Activated CD8-positive, alpha-beta T cell treated with anti-CD3 and anti-CD28 coated beads for 36 hours (primary cell): ENCODE results near the gene PRSS23. TPM values are rescaled to one million over a fixed set of nuclear protein-coding genes. Genes with fewer than 3 reads are reported as not detected.
"Not testable (repeated sequence)": the region's sequence is repeated elsewhere in the genome, so short reads cannot be mapped to it uniquely, and the experiment has no call there.

ENCODE experiments used
- ATAC-seq: fragments of 200-7000 bp; cut with Tn5 transposase; one replicate; pipeline ENCODE4 v1.10.0; 2021; ENCODE audit warnings: mild to moderate bottlenecking, moderate library complexity
- CTCF ChIA-PET: fragments of 350-600 bp; sonication (Branson Sonifier 250); formaldehyde crosslinking; loops from one replicate; lab custom pipeline; 2021; ENCODE audit warnings: antibody characterized with exemption; lab: Charles Lee
- POLR2A ChIA-PET: fragments of 350-600 bp; sonication (Branson Sonifier 250); formaldehyde crosslinking; loops from one replicate; lab custom pipeline; 2021; ENCODE audit warnings: antibody characterized with exemption; lab: Charles Lee
- DNase-seq: peaks from one replicate; pipeline ENCODE4 v3.0.0-alpha.2; 2020
- H3K27ac Mint-ChIP-seq: one replicate; pipeline ENCODE4 v1.8.0; 2021; ENCODE audit warnings: mild to moderate bottlenecking, mixed read lengths
- H3K27me3 Mint-ChIP-seq: one replicate; pipeline ENCODE4 v1.8.0; 2021; ENCODE audit warnings: mixed read lengths
- H3K36me3 Mint-ChIP-seq: one replicate; pipeline ENCODE4 v1.8.0; 2021; ENCODE audit warnings: low read depth, mixed read lengths
- H3K4me1 Mint-ChIP-seq: one replicate; pipeline ENCODE4 v1.8.0; 2021; ENCODE audit warnings: low read depth, mixed read lengths
- H3K4me3 Mint-ChIP-seq: one replicate; pipeline ENCODE4 v1.8.0; 2021; ENCODE audit warnings: mild to moderate bottlenecking, moderate library complexity, mixed read lengths
- H3K9me3 Mint-ChIP-seq: one replicate; pipeline ENCODE4 v1.8.0; 2021; ENCODE audit warnings: mixed read lengths
- CTCF ChIP-seq: fragments of 200-600 bp; IDR thresholded peaks from one replicate; pipeline ENCODE4 v1.8.0; 2022; ENCODE audit warnings: antibody characterized with exemption, mild to moderate bottlenecking
- intact Hi-C: fragments of 100-400 bp; cut with micrococcal nuclease; formaldehyde crosslinking; loops from one replicate; pipeline ENCODE4 v1.10.0; 2022
- total RNA-seq, 2 experiments: library from RNA; stranded (reverse); gene quantifications; one replicate each; pipeline ENCODE4 v1.2.3, GENCODE V29; 2021

The PRSS23 gene
- total RNA-seq, 2 experiments from 2014 or later: 1.4 to 2.3 TPM

- ATAC-seq (no peak), DNase-seq (no peak)
- Mint-ChIP-seq H3K27me3 (peaks cover 24% of the 10 kb centered on the region), H3K27ac (no peak overlapping the region), H3K4me1 (no peaks in the 10 kb centered on the region), H3K9me3 (no peaks in the 10 kb centered on the region), H3K36me3 (no peaks in the 10 kb centered on the region), H3K4me3 (no peak overlapping the region)
- intact Hi-C loops: loop anchor here (5.0 kb wide), 1 partner anchor 143 kb away; the partner anchor contains the start of gene ME3
- POLR2A ChIA-PET: no interaction called here
- CTCF ChIA-PET: interaction anchor here (1.3 to 3.4 kb wide), 2 partner anchors 207 to 359 kb away, joined by 4 to 17 read pairs; no protein-coding TSS in a partner anchor
- no peak for TF ChIP-seq CTCF
Measured at GRCh38 chr11:86815726-86816125, 15.4 kb downstream of the PRSS23 start.

- no peak overlapping the region for H3K27ac Mint-ChIP-seq
Measured at GRCh38 chr11:86816251-86816726, 15.9 kb downstream of the PRSS23 start.

GRCh38 chr11:86818462-86819192 lies 18.3 kb downstream of the PRSS23 start:
- H3K27me3 Mint-ChIP-seq: peaks cover 24% of the 10 kb centered on the region
- no peaks in the 10 kb centered on the region for H3K36me3 Mint-ChIP-seq
- no peak for DNase-seq
- POLR2A ChIA-PET: no interaction called here
- CTCF ChIA-PET: interaction anchor here (1.0 kb wide), 2 partner anchors 362 to 363 kb away, joined by 3 to 4 read pairs; no protein-coding TSS in a partner anchor
- no peak overlapping the region for H3K27ac Mint-ChIP-seq
- H3K4me1 Mint-ChIP-seq: no peaks in the 10 kb centered on the region
- H3K9me3 Mint-ChIP-seq: no peaks in the 10 kb centered on the region
- intact Hi-C loops: loop anchor here (2.0 to 5.0 kb wide), 2 partner anchors 146 to 364 kb away; partner anchors contain the start of gene ME3
- peak; percentile 51 for ATAC-seq
- peak; percentile 91 for TF ChIP-seq CTCF
- H3K4me3 Mint-ChIP-seq: no peak overlapping the region

More at GRCh38 chr11:86816251-86816726, 15.9 kb downstream of the PRSS23 start:
- DNase-seq (no peak), ATAC-seq (no peak)
- H3K4me1 Mint-ChIP-seq: no peaks in the 10 kb centered on the region
- no peak overlapping the region for H3K4me3 Mint-ChIP-seq
- POLR2A ChIA-PET: no interaction called here
- no peak for TF ChIP-seq CTCF
- CTCF ChIA-PET: interaction anchor here (1.3 to 3.4 kb wide), 3 partner anchors 138 to 359 kb away, joined by 3 to 17 read pairs (median 4); no protein-coding TSS in a partner anchor
- intact Hi-C loops: loop anchor here (5.0 kb wide), 1 partner anchor 144 kb away; the partner anchor contains the start of gene ME3
- H3K36me3 Mint-ChIP-seq: no peaks in the 10 kb centered on the region
- H3K27me3 Mint-ChIP-seq: peaks cover 24% of the 10 kb centered on the region
- no peaks in the 10 kb centered on the region for H3K9me3 Mint-ChIP-seq

GRCh38 chr11:86824139-86824538 lies 23.8 kb downstream of the PRSS23 start:
- ATAC-seq, H3K27me3 Mint-ChIP-seq, DNase-seq, H3K36me3 Mint-ChIP-seq, H3K4me1 Mint-ChIP-seq, POLR2A ChIA-PET, H3K9me3 Mint-ChIP-seq, intact Hi-C loops, H3K27ac Mint-ChIP-seq, CTCF ChIA-PET, H3K4me3 Mint-ChIP-seq: not testable (repeated sequence)

- H3K9me3 Mint-ChIP-seq, H3K4me3 Mint-ChIP-seq, H3K27ac Mint-ChIP-seq, POLR2A ChIA-PET, CTCF ChIA-PET, H3K36me3 Mint-ChIP-seq, H3K4me1 Mint-ChIP-seq, intact Hi-C loops, DNase-seq, ATAC-seq: not testable (repeated sequence)
- H3K27me3 Mint-ChIP-seq: peaks cover 11% of the 10 kb centered on the region
Measured at GRCh38 chr11:86834376-86834775, 34.0 kb downstream of the PRSS23 start.

- H3K4me3 Mint-ChIP-seq, POLR2A ChIA-PET, H3K4me1 Mint-ChIP-seq, H3K36me3 Mint-ChIP-seq, intact Hi-C loops, H3K27ac Mint-ChIP-seq, H3K9me3 Mint-ChIP-seq, ATAC-seq, DNase-seq, H3K27me3 Mint-ChIP-seq: not testable (repeated sequence)
- CTCF ChIA-PET: interaction anchor here (0.9 to 1.4 kb wide), 2 partner anchors 26 to 237 kb away, joined by 4 to 6 read pairs; no protein-coding TSS in a partner anchor
Measured at GRCh38 chr11:86844762-86845508, 44.6 kb downstream of the PRSS23 start.
